Islet precursor cell (in vitro differentiated cells): Measurements from ENCODE around the gene MCU.

Experiments used
- DNase-seq: peaks from one replicate; pipeline ENCODE4 v3.0.0-alpha.2; 2018

The MCU gene

DNA sequence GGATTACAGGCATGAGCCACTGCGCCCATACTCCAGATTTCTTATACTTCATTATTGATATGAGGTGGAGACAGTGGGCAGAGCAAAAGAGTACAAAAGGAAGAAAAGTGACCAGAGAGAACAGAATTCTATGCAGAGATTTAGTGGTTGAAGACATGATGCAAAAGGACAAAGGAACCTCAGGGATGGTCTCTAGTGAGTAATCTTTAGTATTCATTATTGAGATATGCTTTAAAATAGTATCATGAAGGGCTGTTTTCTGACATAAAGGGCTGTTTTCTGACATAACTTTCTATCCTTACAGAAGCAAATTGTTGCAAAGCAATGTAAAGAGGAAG, 120.4 kb downstream of the MCU start:
- no peak for DNase-seq

DNA sequence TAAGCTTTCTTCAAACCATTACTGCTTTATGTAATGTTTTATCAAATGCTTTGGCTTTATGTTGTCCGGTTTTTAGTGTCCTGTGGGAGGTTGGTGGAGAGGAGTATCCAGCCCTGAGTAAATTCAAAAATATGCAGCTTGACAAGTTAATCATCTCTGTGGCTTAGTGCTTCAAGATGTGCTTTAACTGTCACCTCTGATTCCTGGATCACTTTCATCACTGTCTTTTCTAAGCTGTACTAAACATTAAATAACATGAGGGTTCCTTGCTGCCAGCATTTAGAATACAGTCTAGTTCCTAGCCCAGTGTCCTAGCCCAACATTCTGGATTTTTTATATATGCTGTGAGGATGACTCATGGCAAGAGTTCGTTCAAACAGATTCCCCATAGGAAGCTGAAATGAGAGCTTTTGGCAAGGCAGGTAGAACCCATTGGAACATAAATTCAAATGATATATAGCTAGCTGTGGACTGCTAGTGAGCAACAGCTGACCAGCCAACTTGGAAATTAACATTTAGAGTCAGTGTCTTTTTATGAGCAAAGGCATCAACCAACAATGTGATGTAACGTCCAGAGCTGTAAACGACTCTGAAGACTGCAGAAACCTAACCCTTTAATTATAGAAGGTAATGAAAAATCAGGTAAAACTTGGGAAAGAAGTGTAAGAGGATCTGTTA, 120.9 kb downstream of the MCU start:
- no peak for DNase-seq

- no peak for DNase-seq
Observed at GRCh38 chr10:72814099-72814790, 122.3 kb downstream of the MCU start.

DNA sequence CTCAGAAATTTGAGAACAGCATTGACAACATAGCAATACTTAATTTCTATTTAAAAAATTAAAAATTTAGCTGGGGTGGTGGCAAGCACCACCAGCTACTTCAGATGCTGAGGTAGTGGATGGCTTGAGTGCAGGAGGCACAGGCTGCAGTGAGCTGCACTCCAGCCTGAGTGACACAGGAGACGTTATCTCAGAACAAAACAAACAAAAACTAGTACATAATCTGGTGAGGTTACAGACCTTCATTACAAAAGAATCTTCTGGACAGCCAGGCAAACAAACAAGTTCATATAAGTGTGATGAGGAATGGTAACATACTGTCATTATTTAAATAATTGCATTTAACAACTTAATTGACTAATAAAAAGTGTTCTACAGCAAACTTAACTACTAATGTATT, 124.6 kb downstream of the MCU start:
- DNase-seq, result no peak

GRCh38 chr10:72818076-72818475, 126.1 kb downstream of the MCU start:
- DNase-seq, result no peak

DNA sequence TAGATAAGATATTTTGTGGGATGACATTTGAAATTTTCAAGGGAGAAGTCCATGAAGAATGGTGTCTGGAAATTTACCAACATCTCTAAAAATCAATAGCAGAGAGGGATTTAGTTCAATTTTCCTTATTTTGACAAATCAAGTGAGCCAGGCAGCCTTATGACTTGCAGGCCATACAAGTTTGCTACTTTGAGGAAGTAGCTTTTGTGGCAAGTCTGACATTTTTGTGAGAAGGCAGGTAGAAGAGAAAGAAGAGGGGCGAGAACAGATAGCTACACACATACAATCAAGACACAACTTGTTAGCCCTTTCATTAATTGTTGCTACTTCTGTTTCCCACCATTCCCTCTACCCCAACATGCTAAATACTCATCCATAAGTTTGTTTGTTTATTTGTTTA, 127.1 kb downstream of the MCU start:
- DNase-seq, result no peak

DNA sequence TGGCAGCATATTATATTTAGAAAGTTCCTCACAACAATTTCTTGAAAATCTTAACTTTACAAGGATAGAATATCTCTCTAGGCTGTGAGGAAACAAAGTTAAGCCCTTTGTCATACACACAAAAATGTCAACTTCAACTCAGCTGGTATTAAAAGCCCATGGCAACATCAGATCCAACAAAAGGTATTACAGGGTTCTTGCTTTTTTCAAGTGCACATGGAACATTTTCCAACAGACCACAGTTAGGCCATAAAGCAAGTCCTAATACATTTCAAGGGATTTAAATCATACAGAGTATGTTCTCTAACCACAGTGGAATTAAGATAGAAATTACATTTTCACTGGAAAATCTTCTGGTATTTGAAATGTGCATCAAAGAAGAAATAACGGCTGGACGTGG, 129.7 kb downstream of the MCU start:
- DNase-seq, result no peak

DNA sequence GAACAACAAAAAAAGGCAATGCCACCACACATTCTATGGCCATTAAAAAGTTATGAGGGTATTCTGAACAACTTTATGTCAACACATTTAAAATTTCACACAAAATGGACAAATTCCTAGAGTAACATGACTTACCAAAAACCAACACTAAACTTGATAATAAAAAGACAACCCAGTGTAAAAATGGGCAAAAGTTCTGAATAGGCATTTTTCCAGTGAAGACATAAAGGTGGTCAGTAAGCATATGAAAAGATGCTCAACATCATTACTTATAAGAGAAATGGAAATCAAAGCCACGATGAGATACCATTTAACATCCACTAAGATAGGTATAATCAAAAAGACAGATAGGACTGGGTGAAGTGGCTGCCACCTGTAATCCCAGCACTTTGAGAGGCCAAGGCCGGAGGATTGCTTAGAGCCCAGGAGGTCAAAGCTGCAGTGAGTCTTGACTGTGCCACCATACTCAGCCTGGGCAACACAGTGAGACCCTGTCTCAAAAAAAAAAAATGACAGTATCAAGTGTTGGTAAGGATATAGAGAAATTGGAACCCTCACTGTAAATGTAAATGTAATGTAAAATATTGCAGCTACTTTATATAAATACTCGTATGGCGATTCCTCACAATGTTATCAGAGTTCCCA, 130.5 kb downstream of the MCU start:
- no peak for DNase-seq

GRCh38 chr10:72825163-72825562, 133.2 kb downstream of the MCU start:
- no peak for DNase-seq

DNA sequence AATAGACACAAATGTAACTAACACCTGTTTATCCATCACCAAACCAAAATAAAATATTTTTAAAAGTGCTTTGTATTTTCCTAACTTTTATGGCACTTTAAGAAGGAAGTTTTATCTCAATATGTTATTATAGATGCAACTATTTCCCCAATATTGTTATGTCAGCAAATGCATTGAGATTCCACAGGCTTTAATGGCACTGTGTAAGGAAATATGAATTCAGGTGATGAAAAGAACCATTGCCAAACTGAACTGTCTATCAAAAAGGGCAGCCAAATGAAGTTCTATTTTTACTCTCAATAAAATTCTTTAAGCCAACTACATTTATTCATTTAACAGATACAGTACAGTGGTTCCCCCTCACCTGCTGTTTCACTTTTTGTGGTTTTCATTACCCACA, 134.4 kb downstream of the MCU start:
- DNase-seq, result no peak

- no peak for DNase-seq
Observed at GRCh38 chr10:72828294-72828693, 136.4 kb downstream of the MCU start.

- no peak for DNase-seq
Observed at GRCh38 chr10:72830625-72831024, 138.7 kb downstream of the MCU start.

GRCh38 chr10:72831696-72832409, 139.9 kb downstream of the MCU start:
- DNase-seq, result no peak

GRCh38 chr10:72832701-72833100, 140.8 kb downstream of the MCU start:
- no peak for DNase-seq

- peak; percentile 63 for DNase-seq
Observed at GRCh38 chr10:72834183-72834825, 142.4 kb downstream of the MCU start.

DNA sequence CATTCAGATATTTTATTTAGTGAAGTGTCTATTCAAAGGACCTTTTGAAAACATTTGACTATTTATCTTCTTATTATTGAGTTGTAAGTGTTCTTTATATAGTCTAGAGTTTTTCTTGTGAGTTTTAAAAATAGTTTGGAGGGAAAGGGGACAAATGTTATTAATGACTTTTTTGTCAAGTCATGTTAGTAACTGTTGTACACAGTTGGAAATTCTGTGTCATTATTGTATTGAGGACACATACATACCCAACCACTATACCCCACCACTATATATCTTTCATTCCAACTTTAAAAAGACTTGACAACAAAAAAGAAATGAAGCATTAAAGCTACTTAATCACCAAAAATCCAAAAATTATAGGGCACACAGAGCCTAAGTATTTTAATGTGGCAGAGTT, 148.4 kb downstream of the MCU start:
- DNase-seq, result no peak

- DNase-seq, result no peak
Observed at GRCh38 chr10:72841487-72841886, 149.5 kb downstream of the MCU start.

- no peak for DNase-seq
Observed at GRCh38 chr10:72842164-72842563, 150.2 kb downstream of the MCU start.

DNA sequence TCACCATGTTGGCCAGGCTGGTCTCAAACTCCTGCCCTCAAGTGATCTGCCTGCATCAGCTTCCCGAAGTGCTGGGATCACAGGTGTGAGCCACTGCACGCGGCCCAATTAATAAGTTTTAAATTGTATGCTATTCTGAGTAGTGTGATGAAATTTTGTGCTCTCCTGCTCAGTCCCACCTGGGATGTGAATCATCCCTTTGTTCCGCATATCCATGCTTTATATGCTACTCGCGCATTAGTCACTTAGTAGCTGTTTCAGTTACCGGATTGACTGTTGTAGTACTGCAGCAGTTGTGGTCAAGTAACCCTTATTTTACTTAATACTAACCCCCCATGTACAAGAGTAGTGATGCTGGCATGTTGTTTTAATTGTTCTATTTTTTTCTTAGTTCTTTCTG, 154.3 kb downstream of the MCU start:
- DNase-seq, result no peak

- DNase-seq, result no peak
Observed at GRCh38 chr10:72847681-72848080, 155.7 kb downstream of the MCU start.

GRCh38 chr10:72850861-72851260, 158.9 kb downstream of the MCU start:
- DNase-seq, result no peak

GRCh38 chr10:72851509-72851908, 159.6 kb downstream of the MCU start:
- no peak for DNase-seq

DNA sequence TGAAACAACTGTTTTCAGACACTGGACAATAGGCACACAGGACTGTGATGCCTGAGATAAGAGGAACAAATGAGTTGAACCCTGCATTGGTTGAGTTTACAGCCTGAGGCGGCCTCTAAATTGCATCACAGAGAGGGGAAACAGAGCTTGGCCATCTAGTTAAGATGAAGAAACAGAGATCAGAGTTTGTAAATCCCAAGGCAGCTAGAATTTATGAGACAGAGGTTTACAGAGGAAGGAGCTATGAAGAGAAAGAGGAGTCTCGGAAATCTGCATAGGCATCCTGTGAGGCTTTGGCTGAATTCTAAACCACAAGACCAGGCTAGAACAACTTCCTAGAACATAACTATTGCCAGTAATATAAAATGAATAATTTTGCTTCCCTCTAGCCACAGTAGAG, 160.6 kb downstream of the MCU start:
- DNase-seq, result no peak
